Skin of body (tissue), 2 donors: ENCODE measurements around the gene ZNF668. TPM values are rescaled to one million over a fixed set of nuclear protein-coding genes. Genes with fewer than 3 reads are reported as not detected.
"Not testable (repeated sequence)": the region's sequence is repeated elsewhere in the genome, so short reads cannot be mapped to it uniquely, and the experiment has no call there.

Source experiments
- DNase-seq: peaks from one replicate; lab custom pipeline; 2025; lab: John Stamatoyannopoulos, UW
- total RNA-seq: library from RNA; depleted of rRNA; stranded (reverse); fragments of >200 nt; gene quantifications from one replicate; pipeline ENCODE4 v1.2.3, GENCODE V29; 2014

Gene ZNF668
- total RNA-seq, 1 donor from 2014 or later = 3.5 TPM

GRCh38 chr16:31061126-31061812 lies 12.8 kb downstream of the ZNF668 start:
- no peak for DNase-seq

- DNase-seq = no peak
These were observed 18.4 kb downstream of the ZNF668 start for GRCh38 chr16:31055613-31056012.

- DNase-seq = no peak
These were observed 21.9 kb downstream of the ZNF668 start for GRCh38 chr16:31052114-31052513.

GRCh38 chr16:31050280-31051030 lies 23.6 kb downstream of the ZNF668 start:
- no peak for DNase-seq

GRCh38 chr16:31043898-31044481 lies 30.1 kb downstream of the ZNF668 start:
- no peak for DNase-seq

GRCh38 chr16:31043352-31043751 lies 30.7 kb downstream of the ZNF668 start:
- DNase-seq = no peak

- no peak for DNase-seq
These were observed 31.2 kb downstream of the ZNF668 start for GRCh38 chr16:31042866-31043265.

GRCh38 chr16:31038993-31039392 lies 35.0 kb downstream of the ZNF668 start:
- no peak for DNase-seq

GRCh38 chr16:31036691-31037090 lies 37.3 kb downstream of the ZNF668 start:
- no peak for DNase-seq

GRCh38 chr16:31033709-31034492 lies 40.1 kb downstream of the ZNF668 start:
- peak; percentile 52 for DNase-seq

- DNase-seq = peak; percentile 98
These were observed 41.0 kb downstream of the ZNF668 start, which contains the start of gene STX4 for GRCh38 chr16:31032736-31033708. STX4 (plus strand) TSS chr16:31033558; CDS start chr16:31033806, 248 bp downstream.

GRCh38 chr16:31031276-31031675 lies 42.8 kb downstream of the ZNF668 start:
- no peak for DNase-seq

GRCh38 chr16:31029272-31029671 lies 44.8 kb downstream of the ZNF668 start:
- DNase-seq = no peak

GRCh38 chr16:31025339-31025738 lies 48.7 kb downstream of the ZNF668 start:
- no peak for DNase-seq

- no peak for DNase-seq
These were observed 50.3 kb downstream of the ZNF668 start for GRCh38 chr16:31023627-31024226.

- no peak for DNase-seq
These were observed 50.8 kb downstream of the ZNF668 start for GRCh38 chr16:31023252-31023602.

- DNase-seq = no peak
These were observed 51.3 kb downstream of the ZNF668 start for GRCh38 chr16:31022544-31023251.

- no peak for DNase-seq
These were observed 53.5 kb downstream of the ZNF668 start for GRCh38 chr16:31020536-31020935.

- DNase-seq = not testable (repeated sequence)
These were observed 56.3 kb downstream of the ZNF668 start for GRCh38 chr16:31017756-31018155.
